SH-SY5Y (cell line): ENCODE results near the gene AIFM3.

Source experiments
- GATA2 ChIP-seq: IDR thresholded peaks from 2 replicates; pipeline ENCODE4 v1.6.1; 2011; ENCODE audit warnings: mild to moderate bottlenecking, low read depth, low read length
- GATA3 ChIP-seq: IDR thresholded peaks from 2 replicates; pipeline ENCODE4 v1.6.1; 2011; ENCODE audit warnings: low read depth, mild to moderate bottlenecking, low read length, moderate library complexity

- TF ChIP-seq GATA3 (no peak), GATA2 (no peak)
These were observed 7.4 kb downstream of the AIFM3 start for GRCh38 chr22:20974336-20974955.
